ENCODE results near the gene IGFL3.

DNA sequence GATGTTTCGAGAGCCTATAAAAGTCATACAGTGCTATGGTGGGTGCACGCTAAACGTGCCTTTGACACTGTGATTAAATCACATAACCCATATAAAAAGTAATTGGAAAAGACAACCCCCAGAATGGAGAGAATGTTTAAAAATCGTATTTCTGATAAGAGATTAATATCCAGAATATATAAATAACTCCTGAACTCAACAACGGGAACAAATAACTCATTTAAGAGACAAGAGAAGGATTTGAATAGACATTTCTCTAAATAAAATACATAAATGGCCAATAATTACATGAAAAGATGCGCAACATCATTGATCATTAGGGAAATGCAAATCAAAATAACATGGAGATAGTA lies 46.7 kb downstream of the IGFL3 start:
- TF ChIP-seq, protein P1, sequence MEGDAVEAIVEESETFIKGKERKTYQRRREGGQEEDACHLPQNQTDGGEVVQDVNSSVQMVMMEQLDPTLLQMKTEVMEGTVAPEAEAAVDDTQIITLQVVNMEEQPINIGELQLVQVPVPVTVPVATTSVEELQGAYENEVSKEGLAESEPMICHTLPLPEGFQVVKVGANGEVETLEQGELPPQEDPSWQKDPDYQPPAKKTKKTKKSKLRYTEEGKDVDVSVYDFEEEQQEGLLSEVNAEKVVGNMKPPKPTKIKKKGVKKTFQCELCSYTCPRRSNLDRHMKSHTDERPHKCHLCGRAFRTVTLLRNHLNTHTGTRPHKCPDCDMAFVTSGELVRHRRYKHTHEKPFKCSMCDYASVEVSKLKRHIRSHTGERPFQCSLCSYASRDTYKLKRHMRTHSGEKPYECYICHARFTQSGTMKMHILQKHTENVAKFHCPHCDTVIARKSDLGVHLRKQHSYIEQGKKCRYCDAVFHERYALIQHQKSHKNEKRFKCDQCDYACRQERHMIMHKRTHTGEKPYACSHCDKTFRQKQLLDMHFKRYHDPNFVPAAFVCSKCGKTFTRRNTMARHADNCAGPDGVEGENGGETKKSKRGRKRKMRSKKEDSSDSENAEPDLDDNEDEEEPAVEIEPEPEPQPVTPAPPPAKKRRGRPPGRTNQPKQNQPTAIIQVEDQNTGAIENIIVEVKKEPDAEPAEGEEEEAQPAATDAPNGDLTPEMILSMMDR (IDR thresholded peaks at IDR 0.05) = no peak
- TF ChIP-seq POLR2A (IDR thresholded peaks at IDR 0.05) = no peak

Measured in right lobe of liver (tissue), 4 donors.